Measurements from ENCODE around the gene DUSP9.

The DUSP9 gene

DNA sequence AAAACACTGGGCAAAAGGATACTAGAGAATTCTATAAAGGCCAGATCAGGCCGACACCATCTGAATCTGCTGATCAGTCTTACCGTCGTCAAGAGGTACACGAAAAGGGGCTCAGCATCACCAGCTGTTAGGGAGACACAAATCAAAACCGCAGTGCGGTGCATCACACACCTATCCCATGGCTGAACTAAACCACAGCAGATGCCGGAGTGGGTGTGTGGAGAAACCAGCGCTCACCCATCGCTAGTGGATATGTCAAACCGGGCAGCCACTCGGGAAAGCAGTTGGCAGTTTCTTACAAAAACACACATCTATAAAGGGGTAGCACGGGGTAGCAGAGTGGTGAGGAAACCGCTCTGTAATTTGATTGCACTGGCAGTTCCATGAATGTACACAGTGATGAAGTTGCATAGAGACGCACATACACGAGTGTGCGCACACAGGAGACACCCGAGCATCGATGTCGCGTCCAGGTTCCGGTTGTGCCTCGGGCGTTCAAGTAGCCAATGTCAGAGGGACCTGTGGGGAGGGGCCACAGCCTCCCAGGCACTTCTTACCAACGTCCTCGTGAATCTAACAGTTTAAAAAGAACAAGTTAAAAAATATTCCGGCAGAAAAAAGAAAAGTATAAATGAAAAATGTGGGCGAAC lies 24.9 kb upstream of the DUSP9 start:
- no peak for DNase-seq (ENCODE audit: low read depth in 2 of 3, low spot score in 1 of 3)

DNA sequence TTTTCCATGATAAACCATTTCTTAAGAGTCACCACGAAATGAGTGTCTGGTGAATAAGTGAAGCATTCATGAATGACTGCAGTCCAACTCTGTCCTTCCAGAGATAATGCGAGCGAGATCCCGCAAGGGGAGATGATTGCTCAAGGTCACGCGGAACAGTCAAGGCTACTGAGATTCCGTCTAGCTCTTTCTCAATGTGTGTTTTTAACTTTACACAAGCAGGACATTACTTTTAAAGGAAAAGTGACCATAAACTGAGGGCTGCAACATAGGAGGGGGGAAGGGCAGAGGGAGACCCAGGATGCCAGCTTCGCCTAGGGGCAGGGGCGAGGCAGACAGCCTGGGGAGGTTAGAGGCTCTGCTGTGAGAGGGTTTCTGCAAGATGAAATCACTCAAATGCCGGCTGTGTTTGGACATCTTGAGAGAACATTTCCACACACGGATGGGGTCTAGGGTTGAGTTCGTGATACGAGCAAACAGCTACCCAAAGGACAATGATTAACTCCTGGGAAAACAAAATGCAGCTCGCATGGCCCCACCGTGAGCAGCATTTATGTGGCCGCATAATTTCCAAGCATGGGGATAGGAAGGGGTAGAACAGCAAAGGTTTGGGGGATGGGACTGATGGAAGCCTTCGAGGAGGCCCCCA lies 24.2 kb upstream of the DUSP9 start:
- no peak for DNase-seq (ENCODE audit: low read depth in 2 of 3, low spot score in 1 of 3)

DNA sequence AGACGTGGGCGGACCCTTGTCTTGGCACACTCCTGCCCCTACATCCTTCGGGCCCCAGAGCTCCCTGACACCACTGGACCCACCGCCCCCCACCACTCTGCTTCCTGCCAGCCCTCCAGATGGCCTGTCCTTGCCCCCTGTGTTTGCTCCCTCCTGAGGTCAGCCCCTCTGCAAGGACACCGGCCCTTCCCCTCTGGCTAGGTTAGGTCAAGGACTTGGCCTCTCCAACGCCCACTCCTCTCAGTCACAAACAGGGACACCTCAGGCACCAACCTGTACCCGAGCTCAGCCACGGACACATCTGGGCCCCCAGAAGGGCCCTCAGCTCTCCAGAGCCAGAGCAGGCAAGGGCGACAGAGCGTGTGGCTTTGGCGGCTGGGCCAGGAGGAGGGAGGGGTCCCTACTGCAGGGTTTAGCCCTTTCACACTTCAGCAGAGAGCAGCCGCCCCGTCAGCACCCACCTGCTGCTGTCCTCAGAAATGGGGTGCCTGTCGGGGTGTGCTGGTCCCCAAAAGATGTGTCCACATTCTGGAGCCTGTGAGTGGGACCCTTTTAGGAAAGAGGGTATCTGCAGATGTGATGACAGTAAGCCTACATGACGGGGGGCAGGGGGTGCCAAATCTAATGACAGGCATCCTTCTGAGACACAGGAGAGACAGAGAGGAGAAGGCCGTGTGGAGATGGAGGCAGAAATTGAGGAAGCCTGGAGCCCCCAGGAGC lies 23.5 kb upstream of the DUSP9 start:
- no peak for DNase-seq (ENCODE audit: low read depth in 2 of 3, low spot score in 1 of 3)

DNA sequence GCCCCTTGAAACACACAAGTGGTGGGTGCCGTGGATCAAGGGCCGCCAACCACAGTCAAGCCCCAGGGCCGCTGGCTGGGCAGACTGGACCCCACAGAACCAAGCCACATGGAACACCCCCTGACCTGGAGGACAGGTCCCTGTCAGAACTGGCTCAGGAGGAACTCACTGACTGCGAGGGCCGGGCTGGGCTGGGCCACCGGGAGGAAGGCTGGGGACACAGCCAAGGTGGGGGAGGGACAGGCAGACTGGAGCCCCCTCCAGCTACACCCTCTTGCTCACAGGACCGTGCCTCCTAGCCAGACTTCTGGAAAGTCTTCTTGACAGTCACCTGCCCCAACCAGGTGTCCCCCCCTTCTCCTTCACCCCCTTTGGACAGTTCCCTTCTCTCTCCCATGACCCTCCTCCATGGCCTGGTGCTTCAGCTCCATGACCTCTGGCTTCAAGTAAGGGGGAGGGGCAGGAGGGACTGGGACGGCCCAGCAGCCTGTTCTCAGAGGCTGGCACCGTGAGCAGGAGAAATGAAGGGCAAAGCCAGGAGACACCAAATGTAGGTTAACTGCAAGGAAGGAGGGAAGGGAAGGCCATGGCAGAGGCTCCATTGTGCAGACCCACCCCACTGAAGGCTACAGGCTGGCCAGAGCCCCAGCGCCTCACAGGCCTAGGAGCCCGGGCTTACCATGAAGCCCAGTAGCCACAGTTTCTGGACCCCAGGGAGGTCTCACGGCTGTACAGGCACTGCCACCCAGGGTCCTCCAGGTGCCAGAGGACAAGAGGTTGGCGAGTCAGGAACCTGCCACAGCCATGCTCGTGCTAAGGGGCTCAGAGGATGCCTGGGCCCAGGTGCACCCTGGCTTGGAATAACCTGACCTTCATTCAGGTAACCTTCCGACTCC lies 22.6 kb upstream of the DUSP9 start:
- DNase-seq (ENCODE audit: low read depth in 2 of 3, low spot score in 1 of 3): no peak

DNA sequence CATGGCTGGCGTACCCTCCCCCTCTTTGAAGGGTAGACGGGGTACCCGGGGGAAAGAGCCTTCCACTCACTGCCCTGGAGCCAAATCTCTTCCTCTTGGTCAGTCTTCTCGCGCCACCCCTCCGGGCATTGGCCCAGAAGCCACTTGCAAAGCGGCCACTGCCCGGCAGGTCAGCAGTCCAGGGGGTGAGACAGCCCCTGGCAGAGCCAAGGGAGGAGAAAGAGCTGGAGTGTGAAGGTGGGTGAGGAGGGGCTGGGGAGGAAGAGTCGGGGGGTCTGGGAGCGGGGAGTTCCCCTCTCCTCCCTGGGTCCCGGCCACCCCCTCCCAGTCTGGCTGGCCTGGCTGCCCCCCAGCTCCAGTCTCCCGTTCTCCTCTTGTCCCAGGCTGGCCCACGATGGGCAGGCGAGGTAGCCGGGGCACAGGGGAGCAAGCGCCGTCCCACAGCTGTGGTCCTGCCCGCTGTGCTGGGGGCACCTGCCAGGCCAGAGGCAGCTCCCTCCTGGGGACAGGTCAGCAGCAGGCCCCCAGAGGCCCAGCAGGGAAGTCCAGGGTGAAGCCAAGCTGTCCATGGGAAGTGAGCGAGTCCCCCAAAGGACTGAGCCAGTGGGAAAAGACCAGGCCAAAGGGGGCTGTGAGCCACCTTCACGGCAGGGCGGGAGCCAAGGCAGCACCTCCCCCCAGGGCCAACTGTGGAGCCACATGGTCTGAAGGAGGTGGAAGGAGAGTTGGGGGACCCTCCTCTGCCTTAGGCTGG lies 21.6 kb upstream of the DUSP9 start:
- DNase-seq (ENCODE audit: low read depth in 2 of 3, low spot score in 1 of 3): no peak

DNA sequence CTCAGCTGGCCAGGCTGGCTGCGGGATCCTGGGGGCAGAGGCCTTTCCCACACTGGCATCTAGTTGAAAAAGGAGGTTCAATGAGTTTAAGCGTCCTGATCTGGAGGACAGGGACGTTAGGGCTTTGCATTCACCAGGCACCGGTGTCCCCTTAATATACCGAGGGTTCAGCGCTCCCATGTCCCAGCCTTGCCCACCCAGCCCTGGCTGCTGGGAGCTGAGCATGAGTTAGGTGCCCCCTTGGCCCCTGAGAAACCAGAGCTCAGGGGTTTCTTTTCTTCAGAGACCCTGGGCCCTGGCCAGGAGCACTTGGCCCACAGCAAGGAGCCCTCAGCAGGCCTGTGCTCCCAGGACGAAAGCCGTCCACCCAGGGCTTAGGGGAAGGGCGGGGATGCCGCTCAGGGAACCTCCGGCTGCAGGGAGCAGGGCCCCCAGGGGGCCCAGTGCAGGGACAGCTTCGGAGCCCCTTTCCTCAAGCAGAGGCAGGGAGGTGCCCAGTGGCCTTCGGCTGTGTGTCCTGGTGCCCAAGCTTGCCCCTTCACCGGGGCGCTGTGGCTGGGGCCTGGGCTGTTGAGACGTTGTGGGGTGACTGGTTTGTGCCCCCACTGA lies 20.9 kb upstream of the DUSP9 start:
- no peak for DNase-seq (ENCODE audit: low read depth in 2 of 3, low spot score in 1 of 3)

DNA sequence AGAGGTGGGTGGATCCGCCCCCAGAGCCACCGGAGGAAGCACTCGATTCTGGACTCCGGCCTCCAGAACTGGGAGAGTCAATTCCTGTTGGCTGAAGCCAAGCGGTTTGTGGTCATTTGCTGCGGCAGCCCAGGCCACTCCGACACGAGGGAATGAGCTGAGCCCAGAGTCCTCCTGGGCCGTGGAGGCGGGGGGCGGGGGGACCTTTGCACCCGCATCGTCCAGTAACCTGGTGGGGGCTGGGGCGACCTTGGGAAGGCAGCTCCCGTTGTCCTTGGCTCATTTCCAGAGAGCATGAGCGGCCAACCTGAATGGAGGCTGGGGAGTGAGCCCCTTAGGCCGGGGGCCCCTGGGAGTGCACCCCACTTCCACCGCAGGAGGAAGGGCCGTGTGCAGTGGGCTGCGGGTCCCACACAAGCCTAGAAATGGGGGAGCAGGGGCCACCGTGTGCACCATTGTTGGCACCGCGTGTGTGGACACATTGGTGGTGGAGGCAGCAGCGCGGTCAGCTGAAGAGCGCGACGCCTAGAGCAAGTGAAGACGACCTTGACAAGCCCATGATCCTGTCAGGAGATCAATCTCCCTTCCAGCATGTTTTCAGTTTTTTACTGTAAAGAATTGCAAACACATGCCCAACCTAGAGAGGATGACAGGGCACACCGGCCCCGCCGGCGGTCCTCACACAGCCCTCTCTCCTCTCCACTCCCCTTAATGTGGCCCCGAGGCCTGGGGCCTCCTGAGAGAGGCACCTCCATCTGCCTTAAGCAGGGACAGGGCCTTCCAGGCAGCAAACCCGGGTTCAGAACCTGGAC lies 19.9 kb upstream of the DUSP9 start:
- no peak for DNase-seq (ENCODE audit: low read depth in 2 of 3, low spot score in 1 of 3)

DNA sequence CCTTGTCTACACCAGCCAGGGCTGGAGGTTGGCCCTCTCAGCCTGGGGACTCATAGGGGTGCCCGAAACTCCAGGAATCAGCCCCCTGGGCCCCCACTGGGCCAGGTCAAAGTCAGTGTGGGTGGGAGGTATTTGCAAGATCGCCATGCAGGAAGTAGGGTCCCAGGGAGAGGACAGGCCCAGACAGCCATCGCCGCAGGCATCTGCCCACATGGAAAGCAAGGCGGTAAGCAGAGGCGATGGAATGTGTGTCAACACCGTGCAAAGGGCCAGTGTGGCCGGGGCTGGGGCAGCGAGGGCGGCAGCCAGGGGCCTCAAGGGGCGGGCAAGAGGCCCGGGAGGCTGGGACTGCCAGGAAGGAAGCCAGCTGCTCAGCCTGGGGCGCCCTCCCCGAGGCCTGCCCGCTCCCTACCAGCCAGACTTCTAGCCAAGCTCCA lies 19.3 kb upstream of the DUSP9 start:
- DNase-seq (ENCODE audit: low read depth in 2 of 3, low spot score in 1 of 3): no peak

DNA sequence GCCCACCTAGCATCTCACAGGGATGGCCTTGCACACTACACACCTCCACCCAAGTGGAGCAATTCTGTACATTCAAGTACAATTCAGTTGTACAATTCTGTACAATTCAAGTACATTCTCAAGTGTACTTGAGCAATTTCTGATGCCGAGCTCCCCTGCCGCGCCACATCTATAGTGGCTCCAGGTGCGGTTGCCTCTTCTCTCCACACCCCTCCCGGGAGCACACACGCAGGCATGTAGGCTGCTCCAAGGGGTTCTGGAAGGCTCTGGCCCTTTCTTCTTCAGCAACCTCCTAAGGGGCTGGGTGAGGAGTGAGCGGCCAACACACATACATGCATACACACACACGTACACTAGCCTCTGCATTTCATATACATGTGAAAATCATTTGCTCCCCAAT lies 18.9 kb upstream of the DUSP9 start:
- no peak for DNase-seq (ENCODE audit: low read depth in 2 of 3, low spot score in 1 of 3)

DNA sequence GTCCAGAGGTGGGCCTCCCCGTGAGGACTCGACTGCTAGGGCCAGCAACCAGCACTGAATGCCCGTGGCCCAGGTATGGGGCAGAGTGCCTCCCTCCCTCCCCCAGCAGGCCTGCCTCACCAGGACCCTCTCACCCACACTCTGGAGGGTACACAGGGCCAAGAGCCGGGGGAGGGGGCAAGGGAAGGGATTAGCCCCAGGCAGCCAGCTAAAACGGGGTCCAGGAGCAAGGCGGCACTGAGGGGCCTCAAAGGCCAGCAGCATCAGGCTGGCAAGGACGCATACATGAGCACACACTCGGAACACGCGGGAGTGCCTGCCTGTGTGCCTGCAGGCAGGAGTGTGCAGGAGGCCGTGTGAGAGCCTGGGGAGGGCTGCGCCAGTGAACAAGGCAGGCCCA lies 18.3 kb upstream of the DUSP9 start:
- no peak for DNase-seq (ENCODE audit: low read depth in 2 of 3, low spot score in 1 of 3)

DNA sequence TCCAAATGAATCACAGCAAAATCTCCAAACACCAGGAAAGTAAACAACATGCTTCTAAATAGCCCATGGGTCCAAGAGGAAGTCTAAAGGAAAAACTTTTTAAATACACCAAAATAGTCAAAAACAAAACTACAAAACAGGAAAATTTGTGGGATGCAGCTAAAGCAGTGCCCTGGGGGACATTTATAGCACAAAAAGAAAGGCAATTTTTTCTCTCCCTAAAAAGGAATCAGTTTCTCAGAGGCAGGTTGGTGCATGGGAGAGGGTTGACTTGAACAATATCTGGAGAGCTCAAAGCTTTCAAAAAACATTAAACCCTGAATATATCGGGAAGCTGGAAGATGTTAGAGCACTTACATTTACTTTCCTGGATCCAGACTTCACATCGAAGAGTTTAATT lies 15.7 kb upstream of the DUSP9 start:
- DNase-seq (ENCODE audit: low read depth in 2 of 3, low spot score in 1 of 3): no peak

DNA sequence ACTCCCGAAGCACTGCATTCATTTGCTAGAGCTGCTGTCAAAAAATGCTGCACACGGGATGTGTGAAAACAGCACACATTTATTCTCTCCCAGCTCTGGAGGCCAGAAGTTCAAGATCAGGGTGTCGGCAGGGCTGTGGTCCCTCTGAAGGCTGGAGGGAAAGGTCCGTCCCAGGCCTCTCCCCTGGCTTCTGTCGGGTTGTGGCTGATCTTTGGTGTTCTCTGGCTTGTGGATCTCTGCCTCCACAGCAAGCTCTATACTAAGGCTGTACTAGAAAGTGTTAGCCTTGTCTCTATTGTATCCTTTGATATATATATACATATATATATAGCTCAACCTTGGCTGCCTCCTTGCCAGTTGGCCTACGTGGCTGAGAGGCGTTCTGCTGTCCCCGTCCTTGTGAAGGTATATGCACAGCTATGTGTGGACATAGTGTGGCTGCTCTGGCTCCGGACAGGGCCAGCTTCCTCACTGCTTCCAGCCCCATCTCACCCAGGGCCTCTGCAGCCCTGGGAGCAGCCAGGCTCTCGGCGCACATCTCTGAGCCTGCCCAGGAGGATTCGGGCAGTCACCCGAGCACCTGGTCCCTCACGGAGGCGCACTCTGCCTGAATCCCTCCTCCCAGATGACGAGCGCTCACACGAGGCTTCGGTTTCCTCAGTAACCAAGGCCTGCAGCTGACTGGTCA lies 15.0 kb upstream of the DUSP9 start:
- DNase-seq (ENCODE audit: low read depth in 2 of 3, low spot score in 1 of 3): no peak

DNA sequence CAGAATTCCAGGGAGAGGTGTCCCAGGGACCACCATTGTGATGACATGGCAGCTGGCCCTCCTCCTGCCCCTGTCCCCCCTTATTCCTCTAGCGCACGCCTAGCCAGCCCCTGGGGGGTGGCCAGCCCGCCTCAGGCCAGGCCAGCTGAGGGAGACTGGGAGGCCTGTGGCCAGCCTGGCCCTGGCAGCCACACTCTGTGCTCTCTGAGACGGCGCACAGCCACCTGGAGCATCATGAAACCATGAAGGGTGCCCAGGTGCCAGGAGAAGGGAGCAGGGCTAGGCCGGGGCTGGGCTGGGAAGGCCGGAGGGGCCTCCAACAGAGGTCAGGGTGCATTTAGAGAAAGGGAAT lies 14.4 kb upstream of the DUSP9 start:
- no peak for DNase-seq (ENCODE audit: low read depth in 2 of 3, low spot score in 1 of 3)

DNA sequence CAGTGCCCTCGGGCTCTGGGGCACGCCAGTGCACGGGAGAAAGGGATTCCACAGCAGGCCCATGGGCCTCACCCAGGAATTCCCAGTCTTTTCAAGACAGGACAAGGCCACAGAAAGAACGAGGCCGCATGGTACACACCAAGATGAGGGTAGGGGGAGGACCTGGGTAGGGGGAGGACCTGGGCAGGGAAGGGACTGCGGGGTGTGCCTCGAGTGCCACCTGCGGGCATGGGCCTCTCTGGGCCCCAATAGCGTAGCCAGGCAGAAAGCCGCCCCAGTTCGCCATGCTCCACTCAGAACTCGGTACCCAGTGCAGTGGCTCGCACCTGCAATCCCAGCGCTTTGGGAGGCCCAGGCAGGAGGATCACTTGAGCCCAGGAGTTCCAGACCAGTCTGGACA lies 14.0 kb upstream of the DUSP9 start:
- no peak for DNase-seq (ENCODE audit: low read depth in 2 of 3, low spot score in 1 of 3)

DNA sequence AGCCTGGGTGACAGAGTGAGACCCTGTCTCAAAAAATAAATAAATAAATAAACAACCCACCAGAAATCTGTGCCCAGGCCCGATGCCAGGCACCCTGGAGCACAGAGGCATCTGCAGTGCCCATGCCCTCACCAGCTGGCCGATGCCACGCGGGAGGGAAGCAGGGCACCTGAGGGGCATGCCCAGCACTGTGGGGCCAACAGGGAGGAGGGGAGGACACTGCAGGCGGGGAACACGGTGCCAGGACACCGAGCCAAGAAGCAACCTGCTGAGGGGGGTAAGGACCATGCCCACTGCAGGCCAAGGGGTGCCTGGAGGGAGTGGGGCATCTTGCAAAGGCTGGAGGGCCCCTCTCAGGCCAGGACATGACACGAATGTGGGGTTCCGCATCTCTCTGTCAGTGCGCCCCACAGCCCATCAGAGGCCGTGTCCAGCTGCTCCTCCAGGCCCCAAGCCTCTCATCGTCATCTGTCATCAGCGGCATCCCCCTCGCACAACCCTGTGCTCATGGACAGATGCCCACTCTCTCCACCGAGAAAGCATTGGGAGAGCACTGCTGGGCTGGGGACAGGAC lies 13.3 kb upstream of the DUSP9 start:
- DNase-seq (ENCODE audit: low read depth in 2 of 3, low spot score in 1 of 3): no peak

DNA sequence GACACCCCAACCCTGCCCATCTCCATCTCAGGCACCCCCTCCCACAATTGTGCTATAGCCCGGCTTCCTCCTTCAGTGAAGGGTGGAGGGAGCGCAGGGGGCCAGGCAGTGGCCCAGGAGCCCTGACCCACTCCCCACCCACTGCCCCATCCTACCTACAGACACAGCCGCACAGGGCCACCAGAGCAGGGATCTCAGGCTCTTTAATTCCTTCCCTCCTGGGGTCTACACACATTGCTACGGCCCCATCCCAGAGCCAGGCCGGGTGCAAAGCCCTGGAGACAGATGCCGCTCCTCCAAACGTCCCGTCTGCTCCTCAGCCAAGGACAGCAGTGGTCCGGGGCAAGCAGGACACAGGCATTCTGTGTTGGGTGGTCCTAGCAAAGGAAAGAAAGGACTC lies 12.8 kb upstream of the DUSP9 start:
- DNase-seq (ENCODE audit: low read depth in 2 of 3, low spot score in 1 of 3): no peak

DNA sequence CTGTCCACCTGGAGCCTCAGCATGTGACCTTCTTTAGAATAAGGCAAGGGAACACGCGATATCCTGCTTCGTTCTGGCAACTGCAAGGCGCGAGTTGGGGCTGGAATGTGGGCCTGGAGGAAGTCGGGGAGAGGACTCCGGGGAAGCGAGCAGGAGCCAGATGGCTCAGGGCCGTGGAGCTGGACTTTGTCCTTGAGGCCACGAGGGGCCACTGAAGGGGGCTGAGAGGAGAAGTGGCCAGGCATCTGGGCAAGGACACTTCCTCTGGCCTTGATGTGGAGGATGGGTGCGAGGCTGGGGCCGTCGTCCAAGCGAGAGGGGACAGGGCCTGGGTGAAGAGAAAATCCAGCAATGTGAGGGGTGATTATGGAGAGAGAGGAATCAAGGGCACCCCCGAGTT lies 12.2 kb upstream of the DUSP9 start:
- DNase-seq (ENCODE audit: low read depth in 2 of 3, low spot score in 1 of 3): no peak

DNA sequence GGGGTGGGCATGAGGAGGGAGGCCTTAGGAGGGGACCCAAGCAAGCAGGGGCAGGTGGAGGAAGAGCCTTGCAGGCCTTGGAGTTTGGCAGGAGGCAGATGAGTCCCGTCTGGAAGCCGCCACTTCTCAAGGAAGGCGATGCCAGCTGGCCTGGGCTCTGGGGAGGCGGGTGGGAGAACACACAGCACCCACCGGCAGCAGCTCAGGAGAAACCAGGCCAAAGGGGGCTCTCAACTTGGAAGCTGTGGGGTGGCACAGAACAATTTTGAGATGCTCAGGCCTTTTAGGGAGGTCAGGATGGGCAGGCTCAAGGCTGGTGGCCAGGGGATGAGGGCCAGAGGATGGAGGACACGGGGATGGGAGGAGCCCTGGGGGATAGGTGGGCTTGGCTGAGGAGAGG lies 11.6 kb upstream of the DUSP9 start:
- no peak for DNase-seq (ENCODE audit: low read depth in 2 of 3, low spot score in 1 of 3)
